Measurements from ENCODE around the gene PRLR. TPM values are rescaled to one million over a fixed set of nuclear protein-coding genes. Genes with fewer than 3 reads are reported as not detected.

PRLR gene
- total and polyA plus RNA-seq, 2 of the 13 experiments (the other 11 are each of a cell fraction or from before 2014, with no cell fraction given) = 12.2 to 13.3 TPM

DNA sequence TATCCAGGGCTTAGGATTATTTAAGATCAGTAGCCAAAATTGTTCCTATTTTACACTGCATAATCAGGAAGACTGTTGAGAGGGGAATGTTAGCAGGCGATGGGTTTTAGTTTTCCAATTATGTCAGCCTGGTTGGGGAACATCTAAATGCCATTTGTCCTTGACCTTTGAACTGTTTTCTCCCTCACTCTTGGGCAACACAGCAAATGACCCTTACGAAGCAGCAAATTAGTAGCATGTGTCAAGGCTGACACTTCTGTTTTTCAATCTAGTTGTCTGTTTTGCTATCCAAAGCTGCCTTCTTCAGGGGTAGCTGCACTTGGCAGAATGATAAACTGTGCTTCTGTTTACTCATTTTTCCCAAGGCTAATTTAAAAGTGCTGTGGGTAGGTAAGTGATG is 104.5 kb downstream of the PRLR start (continued):
- TF ChIP-seq RBM22 (optimal IDR thresholded peaks at IDR 0.05; ENCODE audit: low read length) (no peak), SALL2 (CRISPR knock-in tag; IDR thresholded peaks at IDR 0.05) (no peak), NR0B2 (CRISPR knock-in tag; IDR thresholded peaks at IDR 0.05) (no peak), ZKSCAN5 (CRISPR knock-in tag; IDR thresholded peaks at IDR 0.05) (no peak), CTCF (CRISPR knock-in tag; IDR thresholded peaks at IDR 0.05) (no peak), NFYC (CRISPR knock-in tag; IDR thresholded peaks at IDR 0.05) (no peak), ZNF746 (CRISPR knock-in tag; IDR thresholded peaks at IDR 0.05) (no peak), HNF4A (CRISPR knock-in tag; IDR thresholded peaks at IDR 0.05) (peak; percentile 90), SUZ12 (IDR thresholded peaks at IDR 0.05; ENCODE audit: low read depth, low read length) (no peak), HCFC1 (IDR thresholded peaks at IDR 0.05; ENCODE audit: low read depth, low read length) (no peak), ZMAT3 (CRISPR knock-in tag; conservative IDR thresholded peaks at IDR 0.05) (no peak), ZNF292 (CRISPR knock-in tag; IDR thresholded peaks at IDR 0.05; ENCODE audit: borderline replicate concordance, low read depth) (no peak), PCBP2 (optimal IDR thresholded peaks at IDR 0.05; ENCODE audit: low read depth, low read length, poor library complexity, severe bottlenecking) (no peak), NR2F1 (CRISPR knock-in tag; IDR thresholded peaks at IDR 0.05) (peak in 1 of 2 experiments; percentile 47; a peak in 1 of 4 replicates), CREB1 (IDR thresholded peaks at IDR 0.05) (no peak), CREB1 (CRISPR knock-in tag; IDR thresholded peaks at IDR 0.05) (peak; percentile 30; the same call in 1 of the 2 replicates), SRY (CRISPR knock-in tag; IDR thresholded peaks at IDR 0.05) (no peak), ZNF589 (CRISPR knock-in tag; conservative IDR thresholded peaks at IDR 0.05) (no peak), MTF1 (CRISPR knock-in tag; IDR thresholded peaks at IDR 0.05) (no peak), SCMH1 (CRISPR knock-in tag; IDR thresholded peaks at IDR 0.05; ENCODE audit: borderline replicate concordance) (no peak), CEBPB (IDR thresholded peaks at IDR 0.05; ENCODE audit: borderline replicate concordance, low read depth, low read length) (peak; percentile 44; the same call in 1 of the 2 replicates), MED1 (CRISPR knock-in tag; IDR thresholded peaks at IDR 0.05) (peak; percentile 62), ZNF318 (CRISPR knock-in tag; IDR thresholded peaks at IDR 0.05) (no peak)
